IMR-90 (cell line): ENCODE measurements around the gene PRDM5. TPM values are rescaled to one million over a fixed set of nuclear protein-coding genes. Genes with fewer than 3 reads are reported as not detected.

Experiments
- ATAC-seq: fragments of 200-7000 bp; cut with Tn5 transposase; 2 replicates; pipeline ENCODE4 v1.9.1; 2020; ENCODE audit warnings: low read depth, mild to moderate bottlenecking, moderate library complexity
- BruUV-seq: library from RNA; stranded (reverse); fragments of 400-500 nt; replicated peaks from 2 replicates; lab custom pipeline; 2021; lab: Mats Ljungman, UMichigan
- CTCF ChIA-PET: fragments of 300-600 bp; formaldehyde crosslinking; extraction: SDS; loops from one replicate; lab custom pipeline; 2021; ENCODE audit warnings: antibody characterized with exemption; lab: Yijun Ruan, JAX
- POLR2A ChIA-PET: fragments of 300-600 bp; sonication (Branson Sonifier 250); formaldehyde crosslinking; loops from one replicate; lab custom pipeline; 2022; ENCODE audit warnings: antibody characterized with exemption; ENCODE audit not compliant: unreplicated experiment; lab: Charles Lee
- DNase-seq: peaks from one replicate; pipeline ENCODE4 v3.0.0; 2013
- H2AFZ ChIP-seq: replicated peaks from 2 replicates; pipeline ENCODE3; 2013; ENCODE audit warnings: low read length, mild to moderate bottlenecking; ENCODE audit not compliant: poor library complexity
- H2AK5ac ChIP-seq: 2 replicates; pipeline ENCODE4 v1.6.1; 2013; ENCODE audit warnings: low read depth, low read length, inconsistent platforms
- H2AK9ac ChIP-seq: replicated peaks from 2 replicates; pipeline ENCODE3; 2013; ENCODE audit warnings: mild to moderate bottlenecking, low read depth, low read length, moderate library complexity; ENCODE audit not compliant: poor library complexity
- H2BK120ac ChIP-seq: 2 replicates; pipeline ENCODE4 v1.6.1; 2013; ENCODE audit warnings: low read depth, low read length, inconsistent platforms
- H2BK15ac ChIP-seq: 3 replicates; pipeline ENCODE4 v1.6.1; 2013; ENCODE audit warnings: low read depth, low read length, inconsistent platforms
- H2BK20ac ChIP-seq: 2 replicates; pipeline ENCODE4 v1.6.1; 2013; ENCODE audit warnings: low read depth, mild to moderate bottlenecking, inconsistent platforms, low read length, moderate library complexity
- H2BK5ac ChIP-seq: 2 replicates; pipeline ENCODE4 v1.6.1; 2013; ENCODE audit warnings: mild to moderate bottlenecking, low read depth, low read length, inconsistent platforms; ENCODE audit not compliant: poor library complexity, severe bottlenecking
- H3K14ac ChIP-seq: replicated peaks from 2 replicates; pipeline ENCODE4 v1.6.1; 2013; ENCODE audit warnings: low read depth, low read length, inconsistent platforms
- H3K18ac ChIP-seq: 2 replicates; pipeline ENCODE4 v1.6.1; 2013; ENCODE audit warnings: low read depth, low read length, control low read depth
- H3K23ac ChIP-seq: 2 replicates; pipeline ENCODE4 v1.6.1; 2013; ENCODE audit warnings: low read depth, low read length, inconsistent platforms
- H3K27ac ChIP-seq: 2 replicates; pipeline ENCODE4 v1.5.1; 2013; ENCODE audit warnings: mild to moderate bottlenecking, control low read depth, low read length; ENCODE audit not compliant: insufficient read depth
- H3K27me3 ChIP-seq: 2 replicates; pipeline ENCODE4 v1.6.1; 2013; ENCODE audit warnings: low read length; ENCODE audit not compliant: control insufficient read depth, insufficient read depth
- H3K36me3 ChIP-seq: 2 replicates; pipeline ENCODE4 v1.6.1; 2013; ENCODE audit warnings: low read length, mixed read lengths; ENCODE audit not compliant: control insufficient read depth, insufficient read depth
- H3K4ac ChIP-seq: 2 replicates; pipeline ENCODE4 v1.6.1; 2013; ENCODE audit warnings: low read depth, low read length, inconsistent platforms
- H3K4me1 ChIP-seq: 2 replicates; pipeline ENCODE4 v1.6.1; 2013; ENCODE audit warnings: low read length, mixed read lengths; ENCODE audit not compliant: control insufficient read depth, insufficient read depth
- H3K4me2 ChIP-seq: 2 replicates; pipeline ENCODE4 v1.6.1; 2013; ENCODE audit warnings: low read depth, mild to moderate bottlenecking, control low read depth, low read length, moderate library complexity
- H3K4me3 ChIP-seq: 2 replicates; pipeline ENCODE4 v1.5.1; 2013; ENCODE audit warnings: low read depth, mild to moderate bottlenecking, control low read depth, low read length, moderate library complexity; ENCODE audit not compliant: insufficient read depth
- H3K56ac ChIP-seq: 2 replicates; pipeline ENCODE4 v1.6.1; 2013; ENCODE audit warnings: low read length, inconsistent platforms; ENCODE audit not compliant: insufficient read depth; ENCODE audit errors: extremely low read depth
- H3K79me1 ChIP-seq, 2 experiments: 2 replicates each; pipeline ENCODE4 v1.6.1; 2013; ENCODE audit warnings: low read length in 2 of 2, inconsistent platforms in 1 of 2, low read depth in 1 of 2
- H3K9ac ChIP-seq: 2 replicates; pipeline ENCODE4 v1.6.1; 2013; ENCODE audit warnings: low read depth, low read length, control low read depth
- H3K9me1 ChIP-seq: 2 replicates; pipeline ENCODE4 v1.6.1; 2013; ENCODE audit warnings: low read length, inconsistent platforms; ENCODE audit not compliant: insufficient read depth
- H3K9me3 ChIP-seq: 2 replicates; pipeline ENCODE4 v1.6.1; 2013; ENCODE audit warnings: low read length; ENCODE audit not compliant: control insufficient read depth, insufficient read depth
- H4K20me1 ChIP-seq: 2 replicates; pipeline ENCODE4 v1.6.1; 2013; ENCODE audit warnings: low read length, inconsistent platforms; ENCODE audit not compliant: insufficient read depth
- H4K5ac ChIP-seq: 2 replicates; pipeline ENCODE4 v1.6.1; 2013; ENCODE audit warnings: mild to moderate bottlenecking, low read depth, low read length, control low read depth
- H4K8ac ChIP-seq, 2 experiments: 2 replicates each; pipeline ENCODE4 v1.6.1; 2013; ENCODE audit warnings: low read depth in 2 of 2, low read length in 2 of 2, control low read depth in 1 of 2, inconsistent platforms in 1 of 2
- H4K91ac ChIP-seq: 2 replicates; pipeline ENCODE4 v1.6.1; 2013; ENCODE audit warnings: low read depth, low read length, inconsistent platforms; ENCODE audit not compliant: insufficient read depth
- CTCF ChIP-seq: conservative IDR thresholded peaks from 2 replicates; pipeline ENCODE4 v1.5.1; 2012; ENCODE audit warnings: mild to moderate bottlenecking, low read depth, low read length, improper control_type of control experiment
- FOS ChIP-seq: fragments of 150-350 bp; IDR thresholded peaks from 2 replicates; pipeline ENCODE4 v1.6.1; 2016; ENCODE audit warnings: low read depth, low read length
- MAFK ChIP-seq: IDR thresholded peaks from 2 replicates; pipeline ENCODE4 v1.6.1; 2012; ENCODE audit warnings: low read depth, low read length, improper control_type of control experiment
- MXI1 ChIP-seq: IDR thresholded peaks from 2 replicates; pipeline ENCODE4 v1.6.1; 2012; ENCODE audit warnings: low read depth, mild to moderate bottlenecking, low read length, moderate library complexity, borderline replicate concordance
- POLR2A ChIP-seq: IDR thresholded peaks from 2 replicates; pipeline ENCODE4 v1.6.1; 2012; ENCODE audit warnings: mild to moderate bottlenecking, low read depth, low read length
- RCOR1 ChIP-seq: IDR thresholded peaks from 2 replicates; pipeline ENCODE4 v1.6.1; 2012; ENCODE audit warnings: mild to moderate bottlenecking, low read length, improper control_type of control experiment; ENCODE audit not compliant: insufficient replicate concordance
- SMC3 ChIP-seq: fragments of 150-350 bp; IDR thresholded peaks from 2 replicates; pipeline ENCODE4 v1.6.1; 2016; ENCODE audit warnings: low read depth, mild to moderate bottlenecking, antibody characterized with exemption, low read length, moderate library complexity
- whole genome bisulfite sequencing, 2 experiments: methylation state at CpG; one replicate each; pipeline versions ENCODE4 v1.1.5 to v1.1.7; 2013; ENCODE audit warnings: missing lambda C conversion rate in 2 of 2; ENCODE audit not compliant: insufficient read length in 1 of 2; ENCODE audit errors: extremely low coverage in 2 of 2; 5-methylcytosine and 5-hydroxymethylcytosine counted together
- dilution Hi-C: fragments of 300-500 bp; cut with HindIII; formaldehyde crosslinking; loops from one replicate; pipeline ENCODE4 v1.14.3; 2018; ENCODE audit warnings: low sequenced_read_pairs; ENCODE audit not compliant: unreplicated experiment
- in situ Hi-C: fragments of 300-500 bp; cut with MboI; formaldehyde crosslinking; loops from 3 replicates; pipeline ENCODE4 v1.14.3; 2019; ENCODE audit warnings: low sequenced_read_pairs, inconsistent platforms, mixed read lengths
- intact Hi-C: fragments of 100-400 bp; cut with micrococcal nuclease; formaldehyde crosslinking; loops from 2 replicates; pipeline ENCODE4 v1.10.0; 2022
- polyA plus RNA-seq, 3 experiments: library from polyadenylated mRNA; depleted of rRNA; stranded (reverse); fragments of >200 nt; gene quantifications; 2 replicates each; pipeline ENCODE4 v1.2.3, GENCODE V29; 2012; ENCODE audit warnings: low replicate concordance in 1 of 3
- total RNA-seq: library from RNA; depleted of rRNA; stranded (reverse); fragments of >200 nt; gene quantifications from 2 replicates; pipeline ENCODE4 v1.2.3, GENCODE V29; 2012

PRDM5 gene
- total and polyA plus RNA-seq, 2 of the 4 experiments (the other 2 are of a cell fraction), result 4.1 to 10.8 TPM

- H3K14ac ChIP-seq, result no peak overlapping the region
- H4K20me1 ChIP-seq, result no peaks in the 10 kb centered on the region; the same call in 1 of the 2 replicates
- no peak overlapping the region for H4K5ac ChIP-seq
- H3K4me2 ChIP-seq, result no peak overlapping the region
- H3K27me3 ChIP-seq, result no peaks in the 10 kb centered on the region
- H3K4ac ChIP-seq, result no peak overlapping the region
- dilution Hi-C loops, result no loop called here
- no TSS peak for BruUV-seq
- ChIA-PET CTCF (no interaction called here), POLR2A (no interaction called here)
- WGBS, 2 experiments, result no CpG with 5 or more reads among the region's 4 CpGs
- no peaks in the 10 kb centered on the region for H3K36me3 ChIP-seq
- H3K4me3 ChIP-seq, result no peak overlapping the region
- H3K9me3 ChIP-seq, result no peaks in the 10 kb centered on the region
- H3K23ac ChIP-seq, result no peak overlapping the region
- H3K27ac ChIP-seq, result no peak overlapping the region
- H2AK5ac ChIP-seq, result no peak overlapping the region
- H2AFZ ChIP-seq, result no peak overlapping the region
- H3K9me1 ChIP-seq, result peaks cover 3% of the 10 kb centered on the region; the same call in 1 of the 2 replicates
- intact Hi-C loops, result no loop called here
- no peak overlapping the region for H3K9ac ChIP-seq
- no peak for DNase-seq
- no peak overlapping the region for H4K8ac ChIP-seq
- in situ Hi-C loops, result no loop called here
- H3K18ac ChIP-seq, result no peak overlapping the region
- no peak overlapping the region for H2BK5ac ChIP-seq
- no peak overlapping the region for H3K56ac ChIP-seq
- no peak overlapping the region for H2BK120ac ChIP-seq
- H2AK9ac ChIP-seq, result no peak overlapping the region
- no peak overlapping the region for H4K91ac ChIP-seq
- TF ChIP-seq RCOR1, result no peak
- no peak for TF ChIP-seq SMC3
- TF ChIP-seq MXI1, result no peak
- no peak for TF ChIP-seq MAFK
- TF ChIP-seq FOS, result no peak
- TF ChIP-seq CTCF, result no peak
- TF ChIP-seq POLR2A, result no peak
- no peak overlapping the region for H2BK20ac ChIP-seq
- no peaks in the 10 kb centered on the region for H3K79me1 ChIP-seq
- peaks cover 2% of the 10 kb centered on the region; the same call in 1 of the 2 replicates for H3K4me1 ChIP-seq
- no peak for ATAC-seq
- no peak overlapping the region for H2BK15ac ChIP-seq
Measured at GRCh38 chr4:120871173-120871572, 51.4 kb downstream of the PRDM5 start.
